GM12873 (cell line): ENCODE results near the gene MAP4K4.

Experiments used
- TF ChIP-seq, protein P1 (sequence below): IDR thresholded peaks from 2 replicates; pipeline ENCODE4 v1.5.1; 2012; ENCODE audit warnings: low read depth, mild to moderate bottlenecking, moderate library complexity, low read length, control low read depth; ENCODE audit not compliant: insufficient read depth; ENCODE audit errors: missing control alignments

MAP4K4 gene

DNA sequence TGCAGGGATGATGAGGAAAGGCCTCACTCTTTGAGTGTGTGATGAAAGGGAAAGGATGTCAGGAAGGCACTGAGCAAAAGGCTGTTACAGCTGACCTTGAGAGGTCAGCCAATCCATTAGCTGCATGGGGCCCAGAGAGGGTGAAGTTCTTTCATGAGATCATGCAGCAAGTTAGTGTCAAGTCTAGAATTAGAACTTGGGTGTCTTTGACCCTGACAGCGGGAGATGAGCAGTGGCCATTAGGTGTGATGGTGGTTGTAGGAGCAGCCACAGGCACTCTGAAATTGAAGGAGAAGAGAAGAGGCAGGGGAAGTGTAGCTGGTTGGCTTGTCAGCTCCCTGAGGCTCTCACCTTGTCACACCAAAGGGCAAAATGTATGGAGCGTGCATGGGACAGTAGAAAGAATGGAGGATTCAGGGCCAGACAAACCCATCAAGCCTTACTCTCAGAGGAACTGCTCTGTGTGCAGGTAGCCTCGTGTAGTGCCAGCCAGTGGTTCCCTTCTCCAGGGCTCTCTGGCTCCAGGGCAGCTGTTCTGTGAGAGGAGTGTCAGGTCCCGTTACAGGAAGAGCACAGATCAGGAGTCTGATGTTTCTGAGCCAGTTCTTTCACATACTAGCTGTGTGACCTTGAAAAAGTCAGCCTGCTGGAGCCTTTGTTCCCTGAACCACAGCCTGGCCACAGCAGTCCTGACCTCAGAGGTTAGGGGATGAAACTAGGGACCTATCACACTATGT lies 35.9 kb downstream of the MAP4K4 start:
- TF ChIP-seq, protein P1, sequence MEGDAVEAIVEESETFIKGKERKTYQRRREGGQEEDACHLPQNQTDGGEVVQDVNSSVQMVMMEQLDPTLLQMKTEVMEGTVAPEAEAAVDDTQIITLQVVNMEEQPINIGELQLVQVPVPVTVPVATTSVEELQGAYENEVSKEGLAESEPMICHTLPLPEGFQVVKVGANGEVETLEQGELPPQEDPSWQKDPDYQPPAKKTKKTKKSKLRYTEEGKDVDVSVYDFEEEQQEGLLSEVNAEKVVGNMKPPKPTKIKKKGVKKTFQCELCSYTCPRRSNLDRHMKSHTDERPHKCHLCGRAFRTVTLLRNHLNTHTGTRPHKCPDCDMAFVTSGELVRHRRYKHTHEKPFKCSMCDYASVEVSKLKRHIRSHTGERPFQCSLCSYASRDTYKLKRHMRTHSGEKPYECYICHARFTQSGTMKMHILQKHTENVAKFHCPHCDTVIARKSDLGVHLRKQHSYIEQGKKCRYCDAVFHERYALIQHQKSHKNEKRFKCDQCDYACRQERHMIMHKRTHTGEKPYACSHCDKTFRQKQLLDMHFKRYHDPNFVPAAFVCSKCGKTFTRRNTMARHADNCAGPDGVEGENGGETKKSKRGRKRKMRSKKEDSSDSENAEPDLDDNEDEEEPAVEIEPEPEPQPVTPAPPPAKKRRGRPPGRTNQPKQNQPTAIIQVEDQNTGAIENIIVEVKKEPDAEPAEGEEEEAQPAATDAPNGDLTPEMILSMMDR: no peak

DNA sequence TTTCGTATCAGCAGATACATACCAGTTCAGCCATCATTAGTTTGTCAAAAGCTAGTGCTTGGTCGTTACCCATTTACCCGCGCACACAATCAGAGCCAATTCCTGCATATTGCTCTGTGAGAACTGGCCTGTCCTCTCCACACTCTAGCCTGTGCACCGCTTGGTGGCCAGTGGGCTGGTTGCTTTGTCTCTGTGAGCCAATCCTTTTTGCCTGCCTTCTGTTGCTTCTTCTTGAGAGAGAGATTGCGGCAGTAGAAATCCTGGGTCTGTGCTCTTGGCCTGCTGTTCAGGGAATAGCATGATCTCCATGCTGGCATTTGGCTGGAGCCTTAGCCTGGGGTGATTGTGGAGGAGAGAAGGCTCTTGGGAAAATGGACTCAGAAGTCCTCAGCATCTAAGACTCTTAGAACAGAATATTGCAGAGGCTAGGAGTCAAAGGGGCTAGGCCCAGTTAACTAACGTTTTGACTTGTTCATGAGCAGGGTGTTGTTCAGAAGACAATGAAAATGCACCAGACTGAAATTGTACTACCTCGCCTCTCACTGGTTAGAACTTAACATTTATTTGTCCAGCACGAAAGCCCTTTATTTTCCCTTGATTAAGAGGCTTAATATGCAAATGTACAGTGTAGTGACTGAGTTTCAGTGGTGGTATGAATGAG lies 37.1 kb downstream of the MAP4K4 start:
- TF ChIP-seq, protein P1: no peak

DNA sequence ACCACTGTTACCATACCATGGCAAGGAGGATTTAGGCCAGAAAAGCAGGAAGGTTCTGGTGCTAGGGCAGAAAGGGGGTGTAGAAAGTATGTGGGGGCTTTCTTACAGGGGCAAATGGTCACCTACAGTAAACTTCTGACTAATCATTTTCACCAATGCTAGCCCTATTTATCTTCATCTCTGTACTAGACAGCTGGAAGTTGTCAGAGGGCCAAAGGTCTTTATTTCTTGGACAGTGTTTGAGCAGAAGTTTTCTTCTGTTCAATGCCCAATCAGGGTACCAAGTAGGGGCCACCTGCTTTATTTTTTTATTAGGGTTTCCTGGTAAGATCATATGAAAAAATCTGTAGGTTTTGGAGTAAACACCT lies 37.6 kb downstream of the MAP4K4 start:
- TF ChIP-seq, protein P1: no peak

DNA sequence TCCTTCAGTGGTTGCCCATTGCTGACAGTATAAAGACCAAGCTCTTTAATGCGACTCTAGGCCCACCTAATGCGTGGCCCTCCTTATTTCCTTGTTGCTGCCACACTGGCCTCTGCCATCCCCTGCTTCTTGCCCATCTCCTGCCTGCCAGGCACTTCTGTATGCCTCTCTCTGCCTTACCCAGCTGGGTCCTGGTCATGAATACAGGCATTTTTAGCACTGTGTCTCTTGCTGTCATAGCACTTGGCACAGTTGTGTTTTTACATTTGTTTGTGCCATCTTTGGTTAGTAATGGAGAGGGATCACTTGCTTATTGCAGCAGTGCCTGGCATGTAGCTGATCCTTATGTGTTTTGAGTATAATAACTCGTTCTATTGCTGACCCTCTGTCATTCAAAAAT lies 38.7 kb downstream of the MAP4K4 start:
- TF ChIP-seq, protein P1: no peak

DNA sequence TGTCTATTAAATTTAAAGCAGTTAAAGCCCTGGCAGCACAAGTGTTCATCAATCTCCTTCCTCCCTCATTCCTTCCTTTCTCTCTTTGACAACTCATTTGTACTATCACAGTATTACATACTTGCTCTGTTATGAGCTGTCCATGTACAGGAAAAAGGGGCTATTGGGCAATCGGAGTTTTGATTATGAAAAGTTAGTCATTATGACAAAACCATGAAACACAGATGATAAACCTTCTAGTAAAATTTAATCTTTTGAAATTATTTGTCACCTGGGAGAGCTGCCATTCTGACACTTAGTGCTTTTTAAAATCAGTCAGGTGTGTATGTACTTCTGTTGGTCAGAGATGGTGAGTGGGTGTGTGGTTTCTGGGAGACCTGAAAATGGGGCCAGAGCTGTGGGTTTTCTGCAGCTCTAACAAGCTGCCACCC lies 39.4 kb downstream of the MAP4K4 start:
- TF ChIP-seq, protein P1: no peak

DNA sequence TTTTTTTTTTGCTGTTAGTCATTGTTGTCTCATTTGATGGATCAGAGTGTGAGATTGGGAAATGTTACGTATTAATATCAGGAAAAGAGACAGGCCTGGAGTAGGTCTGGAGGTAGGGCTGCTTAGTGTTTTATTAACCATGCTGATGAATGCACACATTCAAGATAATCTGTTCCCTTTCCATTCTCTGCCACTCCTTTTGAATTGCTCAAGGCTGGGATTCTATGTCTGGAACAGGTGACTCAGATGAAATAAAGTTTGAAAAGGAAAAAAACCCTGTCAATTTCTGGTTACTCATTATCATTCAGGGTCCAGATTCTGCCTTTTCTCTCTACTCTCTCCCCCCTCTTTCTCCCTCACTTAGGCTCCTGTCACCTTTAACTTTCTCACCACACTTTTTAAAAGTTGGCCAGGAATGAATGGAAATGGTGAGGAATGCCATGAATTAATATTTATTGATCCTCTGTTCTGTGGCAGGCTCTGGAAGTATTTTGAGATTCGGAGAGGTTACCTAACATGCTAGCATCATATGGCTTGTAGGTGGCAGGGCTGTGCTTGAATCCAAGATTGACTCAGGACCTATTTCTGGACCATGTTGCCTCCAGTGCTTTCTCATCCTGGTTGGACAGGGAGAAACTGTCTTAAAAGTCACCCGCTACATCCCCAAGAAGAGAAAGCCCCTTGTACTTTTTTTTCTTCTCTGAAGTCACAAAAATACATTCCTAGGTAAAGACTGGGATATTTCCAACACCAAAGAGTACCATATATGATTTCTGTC lies 40.2 kb downstream of the MAP4K4 start:
- TF ChIP-seq, protein P1: no peak

DNA sequence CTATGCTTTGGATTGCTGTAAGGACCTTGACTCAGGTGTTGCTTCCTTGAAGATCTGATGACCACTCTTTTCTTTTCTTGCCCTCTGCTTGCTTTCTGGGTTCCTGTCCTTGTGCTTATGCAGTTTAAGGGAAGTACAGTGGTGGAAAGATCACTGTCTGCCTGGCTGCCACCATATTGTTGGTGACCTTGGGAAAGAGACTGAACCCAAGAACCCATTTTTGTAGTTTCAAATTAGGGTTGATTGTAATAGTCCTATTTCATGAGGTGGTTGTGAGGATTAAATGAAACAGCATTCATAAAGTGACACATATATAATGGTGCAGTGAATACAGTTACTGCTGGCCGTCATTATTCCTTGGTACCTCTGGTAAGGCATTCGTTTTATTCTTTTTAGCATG lies 41.1 kb downstream of the MAP4K4 start:
- TF ChIP-seq, protein P1: no peak
